ENCODE data around the gene PPT2. TPM values are rescaled to one million over a fixed set of nuclear protein-coding genes. Genes with fewer than 3 reads are reported as not detected.

Gene PPT2
- total RNA-seq, 2 donors from 2014 or later, result 51.1 to 65.3 TPM

DNA sequence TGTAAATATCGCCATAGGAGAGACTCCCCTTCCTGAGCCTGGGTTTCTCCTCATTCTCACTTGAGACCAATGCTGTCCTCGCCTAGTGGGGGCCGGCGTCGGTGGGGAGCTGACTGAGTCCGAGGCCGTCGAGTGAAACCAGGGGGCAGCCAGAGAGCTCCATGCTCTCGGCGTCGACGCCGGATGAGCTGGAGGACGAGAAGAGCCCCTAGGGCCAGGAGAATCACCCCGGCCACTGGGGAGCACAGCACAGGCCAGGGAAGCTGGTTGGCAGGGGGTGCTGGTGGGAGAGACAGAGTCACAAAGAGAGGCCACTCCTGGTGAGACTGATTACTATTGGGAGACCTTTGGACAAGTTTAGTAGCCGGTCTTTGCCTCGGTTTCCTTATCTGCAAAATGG lies 44.9 kb downstream of the PPT2 start:
- H3K9ac ChIP-seq (ENCODE audit: extremely low read depth, low read length, poor library complexity, severe bottlenecking), result no peak overlapping the region
- H3K36me3 Mint-ChIP-seq (ENCODE audit: low read depth), result no peaks in the 10 kb centered on the region
- no peaks in the 10 kb centered on the region for H3K4me1 ChIP-seq (ENCODE audit: control insufficient read depth, insufficient read depth, low read length)
- H3K36me3 ChIP-seq (ENCODE audit: control insufficient read depth, insufficient read depth, low read length), result no peaks in the 10 kb centered on the region
- no peaks in the 10 kb centered on the region for H3K9me3 Mint-ChIP-seq
- H3K4me3 ChIP-seq (ENCODE audit: low read length), result no peak overlapping the region
- H3K4me3 Mint-ChIP-seq, result no peak overlapping the region
- no peaks in the 10 kb centered on the region for H3K27me3 ChIP-seq (ENCODE audit: control insufficient read depth, insufficient read depth, low read length, poor library complexity, severe bottlenecking)
- no peak for DNase-seq
- H3K27ac Mint-ChIP-seq, result no peak overlapping the region
- TF ChIP-seq, protein P1, sequence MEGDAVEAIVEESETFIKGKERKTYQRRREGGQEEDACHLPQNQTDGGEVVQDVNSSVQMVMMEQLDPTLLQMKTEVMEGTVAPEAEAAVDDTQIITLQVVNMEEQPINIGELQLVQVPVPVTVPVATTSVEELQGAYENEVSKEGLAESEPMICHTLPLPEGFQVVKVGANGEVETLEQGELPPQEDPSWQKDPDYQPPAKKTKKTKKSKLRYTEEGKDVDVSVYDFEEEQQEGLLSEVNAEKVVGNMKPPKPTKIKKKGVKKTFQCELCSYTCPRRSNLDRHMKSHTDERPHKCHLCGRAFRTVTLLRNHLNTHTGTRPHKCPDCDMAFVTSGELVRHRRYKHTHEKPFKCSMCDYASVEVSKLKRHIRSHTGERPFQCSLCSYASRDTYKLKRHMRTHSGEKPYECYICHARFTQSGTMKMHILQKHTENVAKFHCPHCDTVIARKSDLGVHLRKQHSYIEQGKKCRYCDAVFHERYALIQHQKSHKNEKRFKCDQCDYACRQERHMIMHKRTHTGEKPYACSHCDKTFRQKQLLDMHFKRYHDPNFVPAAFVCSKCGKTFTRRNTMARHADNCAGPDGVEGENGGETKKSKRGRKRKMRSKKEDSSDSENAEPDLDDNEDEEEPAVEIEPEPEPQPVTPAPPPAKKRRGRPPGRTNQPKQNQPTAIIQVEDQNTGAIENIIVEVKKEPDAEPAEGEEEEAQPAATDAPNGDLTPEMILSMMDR (conservative IDR thresholded peaks at IDR 0.05), result no peak
- H3K27ac ChIP-seq (ENCODE audit: low read depth, low read length), result no peak overlapping the region
- peaks cover 11% of the 10 kb centered on the region for H3K27me3 Mint-ChIP-seq (ENCODE audit: insufficient read depth)
- peaks cover 7% of the 10 kb centered on the region for H3K4me1 Mint-ChIP-seq
- 91 to 94% methylated on average over 15 to 17 of the region's 17 CpGs for WGBS, 2 experiments (ENCODE audit: insufficient coverage in 1 of 2, insufficient read length in 1 of 2)
- H3K9me3 ChIP-seq (ENCODE audit: control insufficient read depth, low read length), result no peaks in the 10 kb centered on the region

DNA sequence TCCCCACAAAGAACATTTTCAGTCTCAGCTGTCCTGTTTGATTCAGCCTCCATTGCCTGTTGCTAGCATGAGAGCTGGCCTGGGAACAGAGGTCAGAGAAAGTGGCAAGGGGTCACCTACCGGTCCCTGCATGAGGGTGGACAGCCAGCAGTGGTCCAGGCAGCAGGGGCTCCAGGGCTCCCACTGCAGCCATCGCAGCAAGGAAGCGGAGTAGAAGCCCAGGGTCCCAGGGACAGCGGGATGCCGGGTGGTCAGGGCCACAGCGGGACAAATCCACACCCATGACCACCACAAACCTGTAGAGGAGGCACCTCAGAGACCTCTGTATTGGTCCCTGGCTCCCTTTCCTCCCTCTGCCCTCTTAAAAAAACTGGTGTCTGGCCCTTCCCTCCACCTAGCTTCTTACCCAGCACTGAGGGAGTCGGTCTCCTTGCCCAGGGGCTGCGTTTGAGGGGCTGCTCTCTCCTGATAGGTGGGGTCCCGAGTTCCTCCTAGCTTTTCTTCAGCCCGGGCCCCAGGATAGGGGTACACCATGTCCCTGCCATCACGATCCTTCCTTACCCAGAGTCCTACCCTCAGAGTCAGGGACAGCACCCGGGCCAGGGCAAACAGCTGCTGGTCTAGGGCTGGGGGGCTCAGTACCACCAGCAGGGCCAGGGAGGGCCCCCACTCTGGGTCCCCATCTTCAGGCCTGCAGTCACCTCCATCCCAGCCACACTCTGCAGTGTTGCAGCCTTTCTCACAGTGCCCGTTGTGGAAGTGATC lies 47.0 kb downstream of the PPT2 start:
- Mint-ChIP-seq H3K4me3 (no peak overlapping the region), H3K4me1 (no peaks in the 10 kb centered on the region), H3K9me3 (no peaks in the 10 kb centered on the region), H3K27me3 (ENCODE audit: insufficient read depth) (peaks cover 26% of the 10 kb centered on the region), H3K36me3 (ENCODE audit: low read depth) (no peaks in the 10 kb centered on the region), H3K27ac (no peak overlapping the region)
- WGBS, 2 experiments (ENCODE audit: insufficient coverage in 1 of 2, insufficient read length in 1 of 2), result 80 to 89% methylated on average over 1 to 13 of the region's 13 CpGs
- no peak overlapping the region for H3K4me3 ChIP-seq (ENCODE audit: low read length)
- TF ChIP-seq, protein P1 (conservative IDR thresholded peaks at IDR 0.05), result no peak
- H3K27ac ChIP-seq (ENCODE audit: low read depth, low read length), result no peak overlapping the region
- H3K9me3 ChIP-seq (ENCODE audit: control insufficient read depth, low read length), result no peaks in the 10 kb centered on the region
- no peaks in the 10 kb centered on the region for H3K36me3 ChIP-seq (ENCODE audit: control insufficient read depth, insufficient read depth, low read length)
- H3K27me3 ChIP-seq (ENCODE audit: control insufficient read depth, insufficient read depth, low read length, poor library complexity, severe bottlenecking), result no peaks in the 10 kb centered on the region
- no peak for DNase-seq
- H3K9ac ChIP-seq (ENCODE audit: extremely low read depth, low read length, poor library complexity, severe bottlenecking), result no peak overlapping the region
- no peaks in the 10 kb centered on the region for H3K4me1 ChIP-seq (ENCODE audit: control insufficient read depth, insufficient read depth, low read length)

DNA sequence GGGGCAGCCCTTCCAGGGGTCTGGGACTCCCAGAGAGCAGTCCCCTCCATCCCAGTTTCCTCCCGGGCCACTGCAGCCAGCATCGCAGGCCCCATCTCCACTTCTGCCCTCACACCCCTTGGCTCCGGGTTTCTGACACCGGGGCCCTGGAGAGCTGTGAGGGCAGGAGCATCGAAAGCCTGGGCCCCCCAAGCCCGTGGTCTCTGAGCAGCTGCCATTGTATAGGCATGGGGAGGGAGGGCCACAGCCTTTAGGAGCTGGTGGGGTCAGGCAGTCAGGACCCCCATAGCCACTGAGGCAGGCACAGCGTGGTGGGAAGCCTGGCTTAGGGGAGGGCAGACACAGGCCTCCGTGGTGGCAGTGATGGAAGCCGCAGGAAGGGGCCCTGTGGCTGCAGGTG lies 48.2 kb downstream of the PPT2 start:
- no peak overlapping the region for H3K9ac ChIP-seq (ENCODE audit: extremely low read depth, low read length, poor library complexity, severe bottlenecking)
- H3K9me3 ChIP-seq (ENCODE audit: control insufficient read depth, low read length), result no peaks in the 10 kb centered on the region
- no peaks in the 10 kb centered on the region for H3K4me1 Mint-ChIP-seq
- H3K27me3 Mint-ChIP-seq (ENCODE audit: insufficient read depth), result peaks cover 35% of the 10 kb centered on the region
- H3K4me1 ChIP-seq (ENCODE audit: control insufficient read depth, insufficient read depth, low read length), result no peaks in the 10 kb centered on the region
- H3K36me3 Mint-ChIP-seq (ENCODE audit: low read depth), result no peaks in the 10 kb centered on the region
- no peaks in the 10 kb centered on the region for H3K36me3 ChIP-seq (ENCODE audit: control insufficient read depth, insufficient read depth, low read length)
- DNase-seq, result no peak
- peaks cover 3% of the 10 kb centered on the region for H3K27me3 ChIP-seq (ENCODE audit: control insufficient read depth, insufficient read depth, low read length, poor library complexity, severe bottlenecking)
- no peak overlapping the region for H3K4me3 ChIP-seq (ENCODE audit: low read length)
- no peak overlapping the region for H3K27ac Mint-ChIP-seq
- H3K27ac ChIP-seq (ENCODE audit: low read depth, low read length), result no peak overlapping the region
- 78 to 89% methylated on average over 5 to 9 of the region's 9 CpGs for WGBS, 2 experiments (ENCODE audit: insufficient coverage in 1 of 2, insufficient read length in 1 of 2)
- peaks cover 3% of the 10 kb centered on the region for H3K9me3 Mint-ChIP-seq
- TF ChIP-seq, protein P1 (conservative IDR thresholded peaks at IDR 0.05), result no peak
- no peak overlapping the region for H3K4me3 Mint-ChIP-seq
